C4-2B (cell line): ENCODE results near the gene EPHB2.

ENCODE experiments used
- CTCF ChIP-seq: fragments of 450-650 bp; conservative IDR thresholded peaks from 2 replicates; pipeline ENCODE4 v1.5.1; 2017; ENCODE audit warnings: mild to moderate bottlenecking
- ZFX ChIP-seq: fragments of 450-650 bp; IDR thresholded peaks from 2 replicates; pipeline ENCODE4 v1.6.1; 2017

- no peak for TF ChIP-seq CTCF
- no peak for TF ChIP-seq ZFX
Observed at GRCh38 chr1:22755641-22756040, 45.0 kb downstream of the EPHB2 start.
